Subcutaneous abdominal adipose tissue (tissue), 5 donors: Measurements from ENCODE around the gene SSH3.

ENCODE experiments used
- H3K27ac ChIP-seq: one replicate; pipeline ENCODE4 v1.7.0; 2013; ENCODE audit warnings: low read depth, mild to moderate bottlenecking, inconsistent platforms, low read length, moderate library complexity
- H3K27me3 ChIP-seq, 5 donors: one replicate each; pipeline ENCODE4 v1.7.0; 2013; ENCODE audit warnings: low read length in 5 of 5, inconsistent platforms in 1 of 5; ENCODE audit not compliant: control insufficient read depth in 5 of 5, insufficient read depth in 4 of 5
- H3K36me3 ChIP-seq, 5 donors: one replicate each; pipeline ENCODE4 v1.7.0; 2013; ENCODE audit warnings: low read length in 5 of 5; ENCODE audit not compliant: control insufficient read depth in 5 of 5, insufficient read depth in 5 of 5
- H3K4me1 ChIP-seq, 5 donors: one replicate each; pipeline ENCODE4 v1.7.0; 2013; ENCODE audit warnings: low read length in 5 of 5, mild to moderate bottlenecking in 3 of 5, moderate library complexity in 1 of 5; ENCODE audit not compliant: control insufficient read depth in 5 of 5, insufficient read depth in 5 of 5
- H3K4me3 ChIP-seq, 5 donors: one replicate each; pipeline ENCODE4 v1.7.0; 2013; ENCODE audit warnings: low read length in 5 of 5, low read depth in 1 of 5
- H3K9ac ChIP-seq, 5 donors: one replicate each; pipeline ENCODE4 v1.7.0; 2013; ENCODE audit warnings: low read length in 5 of 5, mild to moderate bottlenecking in 4 of 5, moderate library complexity in 3 of 5
- H3K9me3 ChIP-seq, 5 donors: one replicate each; pipeline ENCODE4 v1.7.0; 2013; ENCODE audit warnings: low read length in 5 of 5; ENCODE audit not compliant: control insufficient read depth in 5 of 5
- donor health status: healthy.
- donor health status: healthy.
- donor health status: healthy.
- donor health status: healthy.
- donor health status: healthy.

SSH3 gene

GRCh38 chr11:67293090-67293489 is 10.2 kb upstream of the SSH3 start:
- Histone ChIP-seq H3K4me1 (peaks cover 2 to 37% (median 29%) of the 10 kb centered on the region in 5 donors), H3K36me3 (peaks cover 5 to 25% (median 20%) of the 10 kb centered on the region in 5 donors), H3K27ac (no peak overlapping the region), H3K9me3 (peaks cover 0 to 9% (median 5%) of the 10 kb centered on the region in 5 donors), H3K4me3 (no peak overlapping the region), H3K27me3 (no peaks in the 10 kb centered on the region), H3K9ac (no peak overlapping the region)

GRCh38 chr11:67295846-67296245 is 7.5 kb upstream of the SSH3 start:
- H3K4me1 ChIP-seq = peaks cover 0 to 16% (median 9%) of the 10 kb centered on the region in 5 donors
- H3K9me3 ChIP-seq = peaks cover 0 to 9% (median 5%) of the 10 kb centered on the region in 5 donors
- H3K9ac ChIP-seq = no peak overlapping the region
- H3K4me3 ChIP-seq = no peak overlapping the region
- no peaks in the 10 kb centered on the region for H3K27me3 ChIP-seq
- H3K27ac ChIP-seq = no peak overlapping the region
- H3K36me3 ChIP-seq = peaks cover 5 to 45% (median 42%) of the 10 kb centered on the region in 5 donors

- no peaks in the 10 kb centered on the region for H3K27me3 ChIP-seq
- H3K9ac ChIP-seq = no peak overlapping the region
- no peak overlapping the region for H3K4me3 ChIP-seq
- H3K27ac ChIP-seq = no peak overlapping the region
- peaks cover 2 to 26% (median 17%) of the 10 kb centered on the region in 5 donors for H3K4me1 ChIP-seq
- peaks cover 0 to 9% (median 5%) of the 10 kb centered on the region in 5 donors for H3K9me3 ChIP-seq
- peaks cover 5 to 41% (median 39%) of the 10 kb centered on the region in 5 donors for H3K36me3 ChIP-seq
These were observed 4.5 kb upstream of the SSH3 start for GRCh38 chr11:67298786-67299185.

- H3K9ac ChIP-seq = no peak overlapping the region
These were observed 3.7 kb upstream of the SSH3 start for GRCh38 chr11:67299471-67300191.

GRCh38 chr11:67300256-67300755 is 3.0 kb upstream of the SSH3 start:
- peaks cover 0 to 9% (median 5%) of the 10 kb centered on the region in 5 donors for H3K9me3 ChIP-seq
- no peak overlapping the region for H3K27ac ChIP-seq
- H3K9ac ChIP-seq = no peak overlapping the region
- H3K4me3 ChIP-seq = no peak overlapping the region
- H3K36me3 ChIP-seq = peaks cover 5 to 39% (median 38%) of the 10 kb centered on the region in 5 donors
- no peaks in the 10 kb centered on the region for H3K27me3 ChIP-seq
- peaks cover 2 to 38% (median 27%) of the 10 kb centered on the region in 5 donors for H3K4me1 ChIP-seq

More at GRCh38 chr11:67299471-67300191, 3.7 kb upstream of the SSH3 start:
- peaks cover 0 to 9% (median 5%) of the 10 kb centered on the region in 5 donors for H3K9me3 ChIP-seq
- H3K36me3 ChIP-seq = peaks cover 5 to 39% (median 38%) of the 10 kb centered on the region in 5 donors
- H3K4me3 ChIP-seq = no peak overlapping the region
- peaks cover 2 to 34% (median 26%) of the 10 kb centered on the region in 5 donors for H3K4me1 ChIP-seq
- H3K27ac ChIP-seq = no peak overlapping the region
- no peaks in the 10 kb centered on the region for H3K27me3 ChIP-seq

- Histone ChIP-seq H3K27ac (no peak overlapping the region), H3K4me3 (no peak overlapping the region), H3K9ac (no peak overlapping the region), H3K9me3 (peaks cover 0 to 4% (median 2%) of the 10 kb centered on the region in 5 donors), H3K4me1 (peaks cover 2 to 38% (median 27%) of the 10 kb centered on the region in 5 donors), H3K36me3 (peaks cover 3 to 39% (median 38%) of the 10 kb centered on the region in 5 donors), H3K27me3 (no peaks in the 10 kb centered on the region)
These were observed 2.5 kb upstream of the SSH3 start for GRCh38 chr11:67300756-67301312.

GRCh38 chr11:67301313-67301921 is 1.9 kb upstream of the SSH3 start:
- Histone ChIP-seq H3K36me3 (peaks cover 0 to 39% (median 38%) of the 10 kb centered on the region in 5 donors), H3K9me3 (no peaks in the 10 kb centered on the region), H3K9ac (no peak overlapping the region), H3K27me3 (no peaks in the 10 kb centered on the region), H3K27ac (no peak overlapping the region), H3K4me1 (peaks cover 2 to 38% (median 27%) of the 10 kb centered on the region in 5 donors), H3K4me3 (no peak overlapping the region)

- Histone ChIP-seq H3K9ac (peak overlapping the region in 4 of 5 donors; percentile 41 to 82 (median 71)), H3K27ac (no peak overlapping the region), H3K27me3 (no peaks in the 10 kb centered on the region), H3K36me3 (peaks cover 0 to 45% (median 38%) of the 10 kb centered on the region in 5 donors), H3K4me1 (peaks cover 2 to 38% (median 27%) of the 10 kb centered on the region in 5 donors), H3K4me3 (peak overlapping the region in 4 of 5 donors; percentile 67 to 86 (median 83)), H3K9me3 (no peaks in the 10 kb centered on the region)
These were observed 1.3 kb upstream of the SSH3 start for GRCh38 chr11:67301951-67302516.

- Histone ChIP-seq H3K9me3 (no peaks in the 10 kb centered on the region), H3K4me1 (peaks cover 2 to 38% (median 27%) of the 10 kb centered on the region in 5 donors), H3K27ac (peak overlapping the region; percentile 46), H3K4me3 (peak overlapping the region; percentile 19 to 86 (median 80)), H3K27me3 (no peaks in the 10 kb centered on the region), H3K36me3 (peaks cover 0 to 51% (median 43%) of the 10 kb centered on the region in 5 donors), H3K9ac (peak overlapping the region in 4 of 5 donors; percentile 70 to 82 (median 77))
These were observed 679 bp upstream of the SSH3 start for GRCh38 chr11:67302571-67303131.
